ENCODE measurements around the gene ADCK2.
"Not testable (repeated sequence)": the region's sequence is repeated elsewhere in the genome, so short reads cannot be mapped to it uniquely, and the experiment has no call there.

The ADCK2 gene

DNA sequence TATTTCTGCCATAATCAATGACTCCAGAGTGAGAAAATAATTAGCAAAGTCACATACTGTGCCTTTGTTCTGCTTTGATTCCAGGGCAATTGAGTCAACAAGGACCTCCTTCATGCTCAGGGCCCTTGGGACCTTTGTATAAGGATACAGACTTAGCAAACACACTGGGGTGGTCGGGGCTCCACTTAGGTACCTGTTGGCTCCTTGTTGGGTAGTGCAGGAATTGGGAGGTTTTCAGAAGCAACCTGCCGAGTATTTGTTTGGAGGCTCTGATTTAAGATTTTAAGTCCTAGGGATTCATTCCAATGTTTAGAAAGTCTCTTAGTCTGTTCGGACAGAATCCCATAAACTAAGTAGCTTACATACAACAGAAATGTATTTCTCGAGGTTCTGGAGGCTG is 3.0 kb downstream of the ADCK2 start:
- H3K36me3 ChIP-seq (ENCODE audit: low read depth) = peaks cover 32% of the 10 kb centered on the region
- peaks cover 9% of the 10 kb centered on the region for H3K4me1 ChIP-seq (ENCODE audit: insufficient read depth, poor library complexity, severe bottlenecking)
- H3K27ac ChIP-seq (ENCODE audit: poor library complexity, severe bottlenecking) = no peak overlapping the region
- DNase-seq (ENCODE audit: low spot score) = no peak
- no peaks in the 10 kb centered on the region for H3K27me3 ChIP-seq (ENCODE audit: insufficient read depth, poor library complexity, severe bottlenecking)
- ATAC-seq (ENCODE audit: low read depth) = no peak
- no peaks in the 10 kb centered on the region for H3K9me3 ChIP-seq (ENCODE audit: severe bottlenecking)
- TF ChIP-seq, protein P1, sequence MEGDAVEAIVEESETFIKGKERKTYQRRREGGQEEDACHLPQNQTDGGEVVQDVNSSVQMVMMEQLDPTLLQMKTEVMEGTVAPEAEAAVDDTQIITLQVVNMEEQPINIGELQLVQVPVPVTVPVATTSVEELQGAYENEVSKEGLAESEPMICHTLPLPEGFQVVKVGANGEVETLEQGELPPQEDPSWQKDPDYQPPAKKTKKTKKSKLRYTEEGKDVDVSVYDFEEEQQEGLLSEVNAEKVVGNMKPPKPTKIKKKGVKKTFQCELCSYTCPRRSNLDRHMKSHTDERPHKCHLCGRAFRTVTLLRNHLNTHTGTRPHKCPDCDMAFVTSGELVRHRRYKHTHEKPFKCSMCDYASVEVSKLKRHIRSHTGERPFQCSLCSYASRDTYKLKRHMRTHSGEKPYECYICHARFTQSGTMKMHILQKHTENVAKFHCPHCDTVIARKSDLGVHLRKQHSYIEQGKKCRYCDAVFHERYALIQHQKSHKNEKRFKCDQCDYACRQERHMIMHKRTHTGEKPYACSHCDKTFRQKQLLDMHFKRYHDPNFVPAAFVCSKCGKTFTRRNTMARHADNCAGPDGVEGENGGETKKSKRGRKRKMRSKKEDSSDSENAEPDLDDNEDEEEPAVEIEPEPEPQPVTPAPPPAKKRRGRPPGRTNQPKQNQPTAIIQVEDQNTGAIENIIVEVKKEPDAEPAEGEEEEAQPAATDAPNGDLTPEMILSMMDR (IDR thresholded peaks at IDR 0.05; ENCODE audit: poor library complexity, severe bottlenecking) = no peak
- H3K4me3 ChIP-seq (ENCODE audit: severe bottlenecking) = no peak overlapping the region

DNA sequence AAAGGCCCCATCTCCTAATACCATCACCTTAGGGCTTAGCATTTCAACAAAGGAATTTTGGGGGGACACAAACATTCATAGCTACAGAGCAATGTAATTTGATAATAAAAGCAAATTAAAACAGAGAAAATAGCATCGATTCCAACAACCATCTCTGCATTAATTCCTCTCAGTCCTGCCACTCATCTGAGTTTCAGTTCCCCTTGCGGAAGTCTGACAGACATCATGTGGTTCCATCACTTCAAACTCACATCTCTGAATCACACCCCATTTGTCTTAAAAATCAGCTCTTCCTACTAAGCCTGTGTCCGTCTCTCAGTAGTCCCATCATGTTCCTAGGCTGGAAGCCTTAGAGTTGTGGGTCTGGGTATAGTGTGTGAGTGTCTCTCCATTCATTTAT is 3.6 kb downstream of the ADCK2 start:
- Histone ChIP-seq H3K27ac (ENCODE audit: poor library complexity, severe bottlenecking) (no peak overlapping the region), H3K27me3 (ENCODE audit: insufficient read depth, poor library complexity, severe bottlenecking) (no peaks in the 10 kb centered on the region), H3K9me3 (ENCODE audit: severe bottlenecking) (no peaks in the 10 kb centered on the region), H3K4me1 (ENCODE audit: insufficient read depth, poor library complexity, severe bottlenecking) (peaks cover 9% of the 10 kb centered on the region), H3K4me3 (ENCODE audit: severe bottlenecking) (no peak overlapping the region), H3K36me3 (ENCODE audit: low read depth) (peaks cover 32% of the 10 kb centered on the region)
- TF ChIP-seq, protein P1 (IDR thresholded peaks at IDR 0.05; ENCODE audit: poor library complexity, severe bottlenecking) = no peak
- no peak for DNase-seq (ENCODE audit: low spot score)
- no peak for ATAC-seq (ENCODE audit: low read depth)

DNA sequence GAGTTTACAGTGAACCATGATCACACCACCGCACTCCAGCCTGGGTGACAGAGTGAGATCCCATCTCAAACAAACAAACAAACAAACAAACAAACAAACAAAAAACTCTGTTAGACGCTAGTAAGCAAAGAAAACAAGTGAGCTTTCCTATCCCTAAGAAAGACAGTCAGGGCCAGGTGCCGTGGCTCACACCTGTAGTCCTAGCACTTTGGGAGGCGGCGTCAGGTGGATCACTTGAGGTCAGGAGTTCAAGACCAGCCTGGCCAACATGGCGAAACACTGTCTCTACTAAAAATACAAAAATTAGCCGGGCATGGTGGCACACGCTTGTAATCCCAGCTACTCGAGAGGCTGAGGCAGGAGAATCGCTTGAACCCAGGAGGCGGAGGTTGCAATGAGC is 4.2 kb downstream of the ADCK2 start:
- H3K9me3 ChIP-seq (ENCODE audit: severe bottlenecking); DNase-seq (ENCODE audit: low spot score); ATAC-seq (ENCODE audit: low read depth); H3K4me3 ChIP-seq (ENCODE audit: severe bottlenecking); H3K27me3 ChIP-seq (ENCODE audit: insufficient read depth, poor library complexity, severe bottlenecking); H3K27ac ChIP-seq (ENCODE audit: poor library complexity, severe bottlenecking); H3K4me1 ChIP-seq (ENCODE audit: insufficient read depth, poor library complexity, severe bottlenecking): not testable (repeated sequence)
- peaks cover 38% of the 10 kb centered on the region for H3K36me3 ChIP-seq (ENCODE audit: low read depth)

DNA sequence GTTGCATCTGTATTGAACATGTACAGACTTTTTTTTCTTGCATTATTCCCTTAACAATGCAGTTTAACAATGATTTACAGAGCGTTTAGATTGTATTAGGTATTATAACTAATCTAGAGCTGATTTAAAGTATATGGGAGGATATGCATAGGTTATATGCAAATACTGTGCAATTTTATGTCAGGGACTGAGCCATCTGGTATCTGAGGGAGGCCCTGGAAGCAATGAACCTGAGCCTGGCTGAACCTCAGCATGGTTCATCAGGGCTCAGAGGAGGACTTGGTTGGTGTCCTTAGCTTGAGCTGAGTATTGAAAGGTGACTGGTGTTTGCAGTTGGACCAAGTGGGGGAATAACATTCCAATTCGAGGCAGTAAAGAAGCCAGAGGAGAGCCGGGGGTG is 4.8 kb downstream of the ADCK2 start:
- TF ChIP-seq, protein P1 (IDR thresholded peaks at IDR 0.05; ENCODE audit: poor library complexity, severe bottlenecking) = no peak
- H3K27me3 ChIP-seq (ENCODE audit: insufficient read depth, poor library complexity, severe bottlenecking) = no peaks in the 10 kb centered on the region
- no peak overlapping the region for H3K27ac ChIP-seq (ENCODE audit: poor library complexity, severe bottlenecking)
- ATAC-seq (ENCODE audit: low read depth) (no peak), DNase-seq (ENCODE audit: low spot score) (no peak)
- no peaks in the 10 kb centered on the region for H3K9me3 ChIP-seq (ENCODE audit: severe bottlenecking)
- peaks cover 4% of the 10 kb centered on the region for H3K4me1 ChIP-seq (ENCODE audit: insufficient read depth, poor library complexity, severe bottlenecking)
- H3K36me3 ChIP-seq (ENCODE audit: low read depth) = peaks cover 38% of the 10 kb centered on the region
- H3K4me3 ChIP-seq (ENCODE audit: severe bottlenecking) = no peak overlapping the region

DNA sequence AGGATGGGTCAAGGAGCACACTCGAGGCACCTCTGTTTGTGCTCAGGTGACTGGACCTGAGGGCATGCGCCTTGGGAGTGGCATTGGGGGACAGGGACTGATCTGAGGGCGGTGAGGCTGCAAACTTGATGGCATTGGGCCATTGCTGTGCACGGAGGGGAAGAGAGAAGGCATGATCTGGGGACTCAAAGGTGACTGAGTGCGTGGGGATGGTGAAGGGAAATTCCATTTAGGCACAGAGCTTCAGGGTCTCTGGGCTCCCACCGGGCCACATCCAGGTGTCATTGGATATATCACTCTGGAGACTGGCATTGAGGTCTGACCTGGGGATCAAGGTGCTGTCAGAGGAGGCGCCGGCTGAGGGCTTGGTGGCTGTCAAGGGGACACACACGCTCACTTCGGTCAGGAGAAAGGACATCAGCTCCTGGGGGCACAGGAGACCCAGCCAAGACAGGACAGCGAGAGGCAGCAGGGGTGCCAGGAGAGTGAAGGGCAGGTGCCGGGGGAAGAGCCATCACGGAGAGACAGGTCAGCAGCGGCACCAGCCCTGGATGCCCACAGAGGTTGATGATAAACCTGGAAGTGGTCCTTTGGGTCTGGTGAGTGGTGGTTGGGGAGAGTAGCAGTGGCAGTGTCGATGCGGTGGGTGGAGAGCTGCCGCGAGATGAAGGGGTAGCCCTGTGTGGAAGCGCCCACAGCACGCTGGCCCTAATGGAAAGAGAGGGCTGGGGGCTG is 5.5 kb downstream of the ADCK2 start:
- H3K4me1 ChIP-seq (ENCODE audit: insufficient read depth, poor library complexity, severe bottlenecking) = peaks cover 4% of the 10 kb centered on the region
- TF ChIP-seq, protein P1 (IDR thresholded peaks at IDR 0.05; ENCODE audit: poor library complexity, severe bottlenecking) = no peak
- H3K27ac ChIP-seq (ENCODE audit: poor library complexity, severe bottlenecking) = no peak overlapping the region
- H3K36me3 ChIP-seq (ENCODE audit: low read depth) = peaks cover 38% of the 10 kb centered on the region
- no peak for ATAC-seq (ENCODE audit: low read depth)
- no peak for DNase-seq (ENCODE audit: low spot score)
- H3K27me3 ChIP-seq (ENCODE audit: insufficient read depth, poor library complexity, severe bottlenecking) = no peaks in the 10 kb centered on the region
- no peaks in the 10 kb centered on the region for H3K9me3 ChIP-seq (ENCODE audit: severe bottlenecking)
- H3K4me3 ChIP-seq (ENCODE audit: severe bottlenecking) = no peak overlapping the region
